Karpas-422 (cell line): ENCODE measurements around the gene FPR1. TPM values are rescaled to one million over a fixed set of nuclear protein-coding genes. Genes with fewer than 3 reads are reported as not detected.
A peak's percentile ranks its signal among the peaks of the same experiment; 100 is the strongest.
"Not testable (repeated sequence)": the region's sequence is repeated elsewhere in the genome, so short reads cannot be mapped to it uniquely, and the experiment has no call there.

Experiments used
- DNase-seq: peaks from one replicate; pipeline ENCODE4 v3.0.0-alpha.2; 2015
- H2AFZ ChIP-seq: fragments of 200-600 bp; sonication (generic); 2 replicates; pipeline ENCODE4 v1.6.1; 2014; ENCODE audit warnings: antibody characterized with exemption, low read length, mixed read lengths
- H3K27ac ChIP-seq: fragments of 200-600 bp; sonication (generic); 2 replicates; pipeline ENCODE4 v1.5.1; 2014; ENCODE audit warnings: mild to moderate bottlenecking, low read length, moderate library complexity
- H3K27me3 ChIP-seq: fragments of 200-600 bp; sonication (generic); 2 replicates; pipeline ENCODE4 v1.6.1; 2014; ENCODE audit warnings: low read length, mixed read lengths
- H3K36me3 ChIP-seq: fragments of 200-600 bp; sonication (generic); 2 replicates; pipeline ENCODE4 v1.6.1; 2014; ENCODE audit warnings: low read length, mixed read lengths; ENCODE audit not compliant: insufficient read depth
- H3K4me1 ChIP-seq: fragments of 200-600 bp; sonication (generic); 2 replicates; pipeline ENCODE4 v1.6.1; 2014; ENCODE audit warnings: mild to moderate bottlenecking, low read length, mixed read lengths
- H3K4me2 ChIP-seq: fragments of 200-600 bp; sonication (generic); 2 replicates; pipeline ENCODE4 v1.6.1; 2014; ENCODE audit warnings: low read length, low read depth, mild to moderate bottlenecking; ENCODE audit not compliant: poor library complexity, severe bottlenecking
- H3K4me3 ChIP-seq: fragments of 200-600 bp; sonication (generic); 2 replicates; pipeline ENCODE4 v1.5.1; 2014; ENCODE audit warnings: mild to moderate bottlenecking, antibody characterized with exemption, low read length, mixed read lengths
- H3K79me2 ChIP-seq: fragments of 200-600 bp; sonication (generic); 2 replicates; pipeline ENCODE4 v1.6.1; 2014; ENCODE audit warnings: mild to moderate bottlenecking, low read length, mixed read lengths
- H3K9ac ChIP-seq: fragments of 200-600 bp; sonication (generic); 2 replicates; pipeline ENCODE4 v1.6.0; 2014; ENCODE audit warnings: low read length
- H3K9me2 ChIP-seq: fragments of 200-600 bp; sonication (generic), shearing (Covaris generic); replicated peaks from 2 replicates; pipeline ENCODE4 v1.6.0; 2014; ENCODE audit warnings: mild to moderate bottlenecking, low read length, moderate library complexity; ENCODE audit not compliant: insufficient read depth
- H3K9me3 ChIP-seq: fragments of 300-700, 200-600 bp; sonication (generic); 2 replicates; pipeline ENCODE4 v1.6.1; 2014; ENCODE audit warnings: low read length, mixed read lengths
- H4K20me1 ChIP-seq: fragments of 200-600 bp; sonication (generic); 2 replicates; pipeline ENCODE4 v1.6.1; 2014; ENCODE audit warnings: mild to moderate bottlenecking, antibody characterized with exemption, low read length, low read depth; ENCODE audit not compliant: insufficient read depth
- total RNA-seq: library from RNA; depleted of rRNA; stranded (reverse); fragments of >200 nt; shearing (Covaris generic); gene quantifications from 2 replicates; pipeline ENCODE4 v1.2.3, GENCODE V29; 2014; ENCODE audit warnings: low replicate concordance

The FPR1 gene
- total RNA-seq, 1 experiment from 2014 or later, result 14.8 TPM

GRCh38 chr19:51738523-51738922, 13.2 kb downstream of the FPR1 start:
- H3K27me3 ChIP-seq, H3K9me2 ChIP-seq, H3K9me3 ChIP-seq, H3K4me2 ChIP-seq, H3K27ac ChIP-seq, H3K79me2 ChIP-seq, H2AFZ ChIP-seq, H3K4me3 ChIP-seq, DNase-seq, H4K20me1 ChIP-seq, H3K36me3 ChIP-seq, H3K9ac ChIP-seq: not testable (repeated sequence)
- peaks cover 25% of the 10 kb centered on the region for H3K4me1 ChIP-seq

GRCh38 chr19:51737924-51738323, 13.8 kb downstream of the FPR1 start:
- H3K4me3 ChIP-seq, result no peak overlapping the region
- no peak overlapping the region for H2AFZ ChIP-seq
- H3K9me3 ChIP-seq, result no peaks in the 10 kb centered on the region
- H3K9me2 ChIP-seq, result no peaks in the 10 kb centered on the region
- peaks cover 25% of the 10 kb centered on the region for H3K4me1 ChIP-seq
- H3K9ac ChIP-seq, result no peak overlapping the region
- no peak overlapping the region for H3K4me2 ChIP-seq
- no peaks in the 10 kb centered on the region for H4K20me1 ChIP-seq
- no peaks in the 10 kb centered on the region for H3K79me2 ChIP-seq
- no peaks in the 10 kb centered on the region for H3K27me3 ChIP-seq
- H3K36me3 ChIP-seq, result no peaks in the 10 kb centered on the region
- DNase-seq, result no peak
- H3K27ac ChIP-seq, result no peak overlapping the region

GRCh38 chr19:51737389-51737788, 14.3 kb downstream of the FPR1 start:
- no peak overlapping the region for H3K9ac ChIP-seq
- H3K27ac ChIP-seq, result no peak overlapping the region
- H4K20me1 ChIP-seq, result no peaks in the 10 kb centered on the region
- no peaks in the 10 kb centered on the region for H3K27me3 ChIP-seq
- H3K4me1 ChIP-seq, result peaks cover 25% of the 10 kb centered on the region
- no peaks in the 10 kb centered on the region for H3K9me3 ChIP-seq
- H2AFZ ChIP-seq, result no peak overlapping the region
- H3K36me3 ChIP-seq, result no peaks in the 10 kb centered on the region
- DNase-seq, result no peak
- H3K4me2 ChIP-seq, result no peak overlapping the region
- no peaks in the 10 kb centered on the region for H3K79me2 ChIP-seq
- H3K4me3 ChIP-seq, result no peak overlapping the region
- no peaks in the 10 kb centered on the region for H3K9me2 ChIP-seq

- Histone ChIP-seq H2AFZ (no peak overlapping the region), H4K20me1 (no peaks in the 10 kb centered on the region), H3K27me3 (no peaks in the 10 kb centered on the region), H3K9me3 (no peaks in the 10 kb centered on the region), H3K4me2 (no peak overlapping the region), H3K4me3 (no peak overlapping the region), H3K9me2 (no peaks in the 10 kb centered on the region), H3K79me2 (no peaks in the 10 kb centered on the region), H3K9ac (no peak overlapping the region), H3K4me1 (peaks cover 25% of the 10 kb centered on the region), H3K36me3 (no peaks in the 10 kb centered on the region), H3K27ac (no peak overlapping the region)
- DNase-seq, result no peak
These were observed 15.8 kb downstream of the FPR1 start for GRCh38 chr19:51735759-51736449.

GRCh38 chr19:51733742-51734522, 17.7 kb downstream of the FPR1 start:
- Histone ChIP-seq H3K9me3 (peaks cover 4% of the 10 kb centered on the region), H3K36me3 (no peaks in the 10 kb centered on the region), H3K79me2 (no peaks in the 10 kb centered on the region), H3K4me1 (peaks cover 11% of the 10 kb centered on the region), H3K9me2 (no peaks in the 10 kb centered on the region), H3K9ac (no peak overlapping the region), H4K20me1 (no peaks in the 10 kb centered on the region), H3K4me2 (no peak overlapping the region), H3K27me3 (no peaks in the 10 kb centered on the region; the same call in 1 of the 2 replicates), H2AFZ (no peak overlapping the region), H3K27ac (no peak overlapping the region), H3K4me3 (no peak overlapping the region)
- DNase-seq, result no peak

GRCh38 chr19:51729781-51730180, 21.9 kb downstream of the FPR1 start:
- Histone ChIP-seq H3K36me3 (no peaks in the 10 kb centered on the region), H3K79me2 (no peaks in the 10 kb centered on the region), H3K9me3 (peaks cover 4% of the 10 kb centered on the region), H3K4me3 (no peak overlapping the region), H3K4me1 (peaks cover 9% of the 10 kb centered on the region), H2AFZ (no peak overlapping the region), H3K27me3 (no peaks in the 10 kb centered on the region; the same call in 1 of the 2 replicates), H3K27ac (no peak overlapping the region), H4K20me1 (no peaks in the 10 kb centered on the region), H3K9ac (no peak overlapping the region), H3K4me2 (no peak overlapping the region), H3K9me2 (no peaks in the 10 kb centered on the region)
- DNase-seq, result no peak

GRCh38 chr19:51727349-51727880, 24.3 kb downstream of the FPR1 start:
- H3K4me3 ChIP-seq, result no peak overlapping the region
- H3K27ac ChIP-seq, result no peak overlapping the region
- H4K20me1 ChIP-seq, result no peaks in the 10 kb centered on the region
- no peaks in the 10 kb centered on the region for H3K36me3 ChIP-seq
- no peak for DNase-seq
- H3K27me3 ChIP-seq, result no peaks in the 10 kb centered on the region; the same call in 1 of the 2 replicates
- H3K9me2 ChIP-seq, result no peaks in the 10 kb centered on the region
- H3K4me2 ChIP-seq, result no peak overlapping the region
- no peak overlapping the region for H2AFZ ChIP-seq
- H3K9ac ChIP-seq, result no peak overlapping the region
- H3K79me2 ChIP-seq, result no peaks in the 10 kb centered on the region
- H3K4me1 ChIP-seq, result peaks cover 32% of the 10 kb centered on the region
- peaks cover 4% of the 10 kb centered on the region for H3K9me3 ChIP-seq

- Histone ChIP-seq H3K4me1 (peaks cover 46% of the 10 kb centered on the region), H3K27me3 (no peaks in the 10 kb centered on the region; the same call in 1 of the 2 replicates), H3K36me3 (no peaks in the 10 kb centered on the region), H4K20me1 (no peaks in the 10 kb centered on the region), H3K9ac (peak overlapping the region; percentile 31; the same call in 1 of the 2 replicates), H3K27ac (no peak overlapping the region), H3K4me3 (no peak overlapping the region), H3K4me2 (peak overlapping the region; percentile 16), H3K9me3 (peaks cover 4% of the 10 kb centered on the region), H3K79me2 (no peaks in the 10 kb centered on the region), H2AFZ (no peak overlapping the region), H3K9me2 (no peaks in the 10 kb centered on the region)
- DNase-seq, result no peak
These were observed 25.6 kb downstream of the FPR1 start for GRCh38 chr19:51726049-51726448.
